SKM-1 treated with dmso at 0.1 percent for 144 hours (cell line): Measurements from ENCODE around the gene TEX10.

Source experiments
- DNase-seq: peaks from one replicate; lab custom pipeline; 2025; ENCODE audit not compliant: unreplicated experiment; lab: John Stamatoyannopoulos, UW

Gene TEX10

GRCh38 chr9:100285601-100286000, 67.1 kb downstream of the TEX10 start:
- DNase-seq: no peak

- no peak for DNase-seq
Observed at GRCh38 chr9:100285080-100285479, 67.7 kb downstream of the TEX10 start.

- no peak for DNase-seq
Observed at GRCh38 chr9:100284247-100284646, 68.5 kb downstream of the TEX10 start.

DNA sequence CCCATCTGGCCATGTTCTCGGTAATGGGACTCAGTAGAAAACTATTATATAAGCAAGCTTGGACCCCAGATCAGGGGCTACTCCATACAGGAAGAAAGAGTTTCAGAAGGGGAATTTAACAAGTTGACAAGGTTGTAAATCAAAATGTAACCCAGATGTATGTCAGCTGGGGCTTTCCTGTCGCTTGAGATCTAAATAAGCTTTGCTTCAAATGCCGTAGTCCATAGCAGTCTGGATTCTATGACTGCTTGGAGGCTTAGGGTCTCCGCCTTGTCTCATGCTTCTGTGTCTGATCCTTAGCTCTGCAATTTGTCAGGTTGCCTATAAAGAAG, 70.4 kb downstream of the TEX10 start:
- no peak for DNase-seq

GRCh38 chr9:100281676-100282387, 70.9 kb downstream of the TEX10 start:
- no peak for DNase-seq

GRCh38 chr9:100281066-100281465, 71.7 kb downstream of the TEX10 start:
- no peak for DNase-seq

- DNase-seq: no peak
Observed at GRCh38 chr9:100277166-100277979, 75.4 kb downstream of the TEX10 start.

- DNase-seq: no peak
Observed at GRCh38 chr9:100269656-100270055, 83.1 kb downstream of the TEX10 start.

- no peak for DNase-seq
Observed at GRCh38 chr9:100268271-100268670, 84.5 kb downstream of the TEX10 start.

DNA sequence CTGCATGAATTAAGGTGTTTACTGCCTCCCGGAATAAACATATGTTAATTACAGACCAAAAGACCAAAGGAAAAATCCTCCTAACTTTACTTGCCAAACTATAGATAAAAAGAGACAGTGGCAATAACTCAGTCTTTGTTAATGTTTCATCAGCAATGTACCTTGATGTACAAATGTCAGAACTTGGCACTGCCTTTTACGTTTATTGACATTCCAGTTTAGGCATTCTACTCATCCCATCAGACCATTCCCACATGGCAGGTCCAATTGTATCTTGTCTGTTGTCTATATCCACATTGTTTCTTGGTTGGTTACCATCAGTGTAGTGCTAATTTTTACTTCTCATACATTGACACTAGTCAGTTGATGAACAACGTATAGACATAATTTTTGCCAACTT, 85.5 kb downstream of the TEX10 start:
- DNase-seq: no peak
